ENCODE data around the gene TRIM27. TPM values are rescaled to one million over a fixed set of nuclear protein-coding genes. Genes with fewer than 3 reads are reported as not detected.
"Not testable (repeated sequence)": the region's sequence is repeated elsewhere in the genome, so short reads cannot be mapped to it uniquely, and the experiment has no call there.

Gene TRIM27
- total RNA-seq, 2 donors from 2014 or later, result 61.9 to 86.2 TPM

- H3K27ac ChIP-seq, result peak overlapping the region; percentile 84 to 91
- DNase-seq (ENCODE audit: low spot score), result peak; percentile 16
Observed at GRCh38 chr6:28940294-28940857, 16.6 kb upstream of the TRIM27 start.

GRCh38 chr6:28933069-28933468 lies 9.3 kb upstream of the TRIM27 start:
- Histone ChIP-seq H3K4me3 (no peak overlapping the region), H3K4me1 (ENCODE audit: control insufficient read depth in 1 of 2, low read depth in 2 of 2) (no peaks in the 10 kb centered on the region), H3K27me3 (replicated peaks; ENCODE audit: insufficient read depth) (no peaks in the 10 kb centered on the region), H3K36me3 (no peaks in the 10 kb centered on the region), H3K9me3 (no peaks in the 10 kb centered on the region), H3K27ac (no peak overlapping the region)
- ATAC-seq (ENCODE audit: insufficient number of reproducible peaks, low FRiP score, low read depth), result no peak
- no peak for DNase-seq (ENCODE audit: low spot score)
- TF ChIP-seq, protein P1, sequence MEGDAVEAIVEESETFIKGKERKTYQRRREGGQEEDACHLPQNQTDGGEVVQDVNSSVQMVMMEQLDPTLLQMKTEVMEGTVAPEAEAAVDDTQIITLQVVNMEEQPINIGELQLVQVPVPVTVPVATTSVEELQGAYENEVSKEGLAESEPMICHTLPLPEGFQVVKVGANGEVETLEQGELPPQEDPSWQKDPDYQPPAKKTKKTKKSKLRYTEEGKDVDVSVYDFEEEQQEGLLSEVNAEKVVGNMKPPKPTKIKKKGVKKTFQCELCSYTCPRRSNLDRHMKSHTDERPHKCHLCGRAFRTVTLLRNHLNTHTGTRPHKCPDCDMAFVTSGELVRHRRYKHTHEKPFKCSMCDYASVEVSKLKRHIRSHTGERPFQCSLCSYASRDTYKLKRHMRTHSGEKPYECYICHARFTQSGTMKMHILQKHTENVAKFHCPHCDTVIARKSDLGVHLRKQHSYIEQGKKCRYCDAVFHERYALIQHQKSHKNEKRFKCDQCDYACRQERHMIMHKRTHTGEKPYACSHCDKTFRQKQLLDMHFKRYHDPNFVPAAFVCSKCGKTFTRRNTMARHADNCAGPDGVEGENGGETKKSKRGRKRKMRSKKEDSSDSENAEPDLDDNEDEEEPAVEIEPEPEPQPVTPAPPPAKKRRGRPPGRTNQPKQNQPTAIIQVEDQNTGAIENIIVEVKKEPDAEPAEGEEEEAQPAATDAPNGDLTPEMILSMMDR (IDR thresholded peaks at IDR 0.05), result no peak

More at GRCh38 chr6:28940294-28940857, 16.6 kb upstream of the TRIM27 start:
- ATAC-seq (ENCODE audit: insufficient number of reproducible peaks, low FRiP score, low read depth), result peak; percentile 3
- no peaks in the 10 kb centered on the region for H3K36me3 ChIP-seq
- peaks cover 6 to 7% of the 10 kb centered on the region in 2 donors for H3K4me1 ChIP-seq (ENCODE audit: control insufficient read depth in 1 of 2, low read depth in 2 of 2)
- TF ChIP-seq, protein P1 (IDR thresholded peaks at IDR 0.05), result no peak
- no peaks in the 10 kb centered on the region for H3K9me3 ChIP-seq
- peak overlapping the region; percentile 81 for H3K4me3 ChIP-seq
- no peaks in the 10 kb centered on the region for H3K27me3 ChIP-seq (replicated peaks; ENCODE audit: insufficient read depth)

GRCh38 chr6:28929887-28930620 lies 6.3 kb upstream of the TRIM27 start:
- no peak for ATAC-seq (ENCODE audit: insufficient number of reproducible peaks, low FRiP score, low read depth)
- TF ChIP-seq, protein P1 (IDR thresholded peaks at IDR 0.05), result no peak
- no peak overlapping the region for H3K27ac ChIP-seq
- DNase-seq (ENCODE audit: low spot score), result no peak
- no peaks in the 10 kb centered on the region for H3K36me3 ChIP-seq
- H3K4me3 ChIP-seq, result no peak overlapping the region
- no peaks in the 10 kb centered on the region for H3K27me3 ChIP-seq (replicated peaks; ENCODE audit: insufficient read depth)
- no peaks in the 10 kb centered on the region for H3K9me3 ChIP-seq
- no peaks in the 10 kb centered on the region for H3K4me1 ChIP-seq (ENCODE audit: control insufficient read depth in 1 of 2, low read depth in 2 of 2)

- H3K4me3 ChIP-seq; H3K36me3 ChIP-seq; DNase-seq (ENCODE audit: low spot score); H3K27ac ChIP-seq; ATAC-seq (ENCODE audit: insufficient number of reproducible peaks, low FRiP score, low read depth); H3K9me3 ChIP-seq; H3K27me3 ChIP-seq (replicated peaks; ENCODE audit: insufficient read depth); H3K4me1 ChIP-seq (ENCODE audit: control insufficient read depth in 1 of 2, low read depth in 2 of 2): not testable (repeated sequence)
Observed at GRCh38 chr6:28929339-28929738, 5.6 kb upstream of the TRIM27 start.

DNA sequence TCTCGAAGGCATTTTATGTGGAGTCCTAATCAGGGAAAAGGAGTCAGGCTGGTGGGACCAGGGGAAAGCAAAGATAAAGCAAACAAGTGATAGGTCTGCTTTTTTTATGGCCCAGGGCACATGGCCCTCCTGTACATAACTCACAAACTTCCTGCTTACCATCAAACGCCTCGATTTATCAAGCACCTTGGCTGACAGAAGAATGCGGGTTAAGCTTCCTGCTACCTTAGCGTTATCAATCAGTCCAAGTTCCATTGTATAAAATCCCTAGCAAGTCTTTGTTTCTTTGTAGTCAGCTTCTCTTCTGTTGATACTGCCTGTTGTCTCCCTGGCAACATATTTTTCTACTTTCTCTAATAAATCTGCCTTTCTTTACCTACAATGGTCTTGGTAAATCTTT lies 4.1 kb upstream of the TRIM27 start:
- DNase-seq (ENCODE audit: low spot score) (no peak), ATAC-seq (ENCODE audit: insufficient number of reproducible peaks, low FRiP score, low read depth) (no peak)
- no peak overlapping the region for H3K27ac ChIP-seq
- TF ChIP-seq, protein P1 (IDR thresholded peaks at IDR 0.05), result no peak
- H3K4me1 ChIP-seq (ENCODE audit: control insufficient read depth in 1 of 2, low read depth in 2 of 2), result peaks cover 0 to 7% of the 10 kb centered on the region in 2 donors
- no peaks in the 10 kb centered on the region for H3K27me3 ChIP-seq (replicated peaks; ENCODE audit: insufficient read depth)
- H3K4me3 ChIP-seq, result no peak overlapping the region
- H3K9me3 ChIP-seq, result no peaks in the 10 kb centered on the region
- no peaks in the 10 kb centered on the region for H3K36me3 ChIP-seq

Measured in thoracic aorta (tissue), 2 donors.